ENCODE results near the gene CMIP. TPM values are rescaled to one million over a fixed set of nuclear protein-coding genes. Genes with fewer than 3 reads are reported as not detected.
A peak's percentile ranks its signal among the peaks of the same experiment; 100 is the strongest.

The CMIP gene
- total RNA-seq, 1 donor from 2014 or later: 10.5 TPM

- DNase-seq (ENCODE audit: missing footprints) (peak; percentile 7), ATAC-seq (no peak)
- intact Hi-C loops (cut with DNase I): no loop called here
Observed at GRCh38 chr16:81484908-81485624, 40.5 kb downstream of the CMIP start.

- intact Hi-C loops (cut with DNase I): no loop called here
- DNase-seq (ENCODE audit: missing footprints) (peak; percentile 28), ATAC-seq (no peak)
Observed at GRCh38 chr16:81485824-81486539, 41.4 kb downstream of the CMIP start.

GRCh38 chr16:81486540-81487061 lies 42.0 kb downstream of the CMIP start:
- ATAC-seq (peak; percentile 68), DNase-seq (ENCODE audit: missing footprints) (peak; percentile 75)
- intact Hi-C loops (cut with DNase I): no loop called here

- no peak for DNase-seq (ENCODE audit: missing footprints)
- intact Hi-C loops (cut with DNase I): no loop called here
- no peak for ATAC-seq
Observed at GRCh38 chr16:81487301-81487720, 42.7 kb downstream of the CMIP start.

- DNase-seq (ENCODE audit: missing footprints) (peak; percentile 11), ATAC-seq (no peak)
- intact Hi-C loops (cut with DNase I): no loop called here
Observed at GRCh38 chr16:81488687-81489411, 44.2 kb downstream of the CMIP start.

GRCh38 chr16:81489547-81490267 lies 45.1 kb downstream of the CMIP start:
- intact Hi-C loops (cut with DNase I): loop anchor here (10.0 kb wide), 1 partner anchor 125 kb away; no protein-coding TSS in a partner anchor
- DNase-seq (ENCODE audit: missing footprints) (no peak), ATAC-seq (no peak)

- intact Hi-C loops (cut with DNase I): loop anchor here (2.0 to 10.0 kb wide), 2 partner anchors 47 to 123 kb away; partner anchors contain the start of gene CMIP
- DNase-seq (ENCODE audit: missing footprints) (no peak), ATAC-seq (no peak)
Observed at GRCh38 chr16:81491541-81492188, 47.1 kb downstream of the CMIP start.

- DNase-seq (ENCODE audit: missing footprints): no peak
- intact Hi-C loops (cut with DNase I): loop anchor here (2.0 to 10.0 kb wide), 2 partner anchors 48 to 122 kb away; partner anchors contain the start of gene CMIP
- no peak for ATAC-seq
Observed at GRCh38 chr16:81492311-81492761, 47.7 kb downstream of the CMIP start.

- no peak for ATAC-seq
- intact Hi-C loops (cut with DNase I): loop anchor here (2.0 to 10.0 kb wide), 2 partner anchors 48 to 122 kb away; partner anchors contain the start of gene CMIP
Observed at GRCh38 chr16:81492965-81493754, 48.6 kb downstream of the CMIP start.

GRCh38 chr16:81493755-81494433 lies 49.3 kb downstream of the CMIP start:
- DNase-seq (ENCODE audit: missing footprints): no peak
- intact Hi-C loops (cut with DNase I): loop anchor here (2.0 to 10.0 kb wide), 2 partner anchors 49 to 121 kb away; partner anchors contain the start of gene CMIP
- no peak for ATAC-seq

More at GRCh38 chr16:81492965-81493754, 48.6 kb downstream of the CMIP start:
- DNase-seq (ENCODE audit: missing footprints): no peak

GRCh38 chr16:81494434-81494806 lies 49.8 kb downstream of the CMIP start:
- intact Hi-C loops (cut with DNase I): loop anchor here (10.0 kb wide), 1 partner anchor 120 kb away; no protein-coding TSS in a partner anchor
- no peak for ATAC-seq

GRCh38 chr16:81494888-81495287 lies 50.3 kb downstream of the CMIP start:
- no peak for ATAC-seq
- intact Hi-C loops (cut with DNase I): loop anchor here (10.0 kb wide), 1 partner anchor 120 kb away; no protein-coding TSS in a partner anchor

More at GRCh38 chr16:81494434-81494806, 49.8 kb downstream of the CMIP start:
- no peak for DNase-seq (ENCODE audit: missing footprints)

GRCh38 chr16:81495321-81496234 lies 51.0 kb downstream of the CMIP start:
- intact Hi-C loops (cut with DNase I): loop anchor here (10.0 kb wide), 1 partner anchor 119 kb away; no protein-coding TSS in a partner anchor
- ATAC-seq: no peak
- peak; percentile 92 for DNase-seq (ENCODE audit: missing footprints)

More at GRCh38 chr16:81494888-81495287, 50.3 kb downstream of the CMIP start:
- DNase-seq (ENCODE audit: missing footprints): no peak

- DNase-seq (ENCODE audit: missing footprints): no peak
- intact Hi-C loops (cut with DNase I): loop anchor here (10.0 kb wide), 1 partner anchor 118 kb away; no protein-coding TSS in a partner anchor
- no peak for ATAC-seq
Observed at GRCh38 chr16:81496321-81496720, 51.7 kb downstream of the CMIP start.

- ATAC-seq (no peak), DNase-seq (ENCODE audit: missing footprints) (no peak)
- intact Hi-C loops (cut with DNase I): loop anchor here (10.0 kb wide), 1 partner anchor 118 kb away; no protein-coding TSS in a partner anchor
Observed at GRCh38 chr16:81496742-81497141, 52.1 kb downstream of the CMIP start.

All from Right ventricle myocardium inferior (tissue), 1 donor.